ENCODE results near the gene CD109. TPM values are rescaled to one million over a fixed set of nuclear protein-coding genes. Genes with fewer than 3 reads are reported as not detected.

Gene CD109
- total RNA-seq, 4 donors from 2014 or later, result 7.9 to 27.0 (median 19.8) TPM

DNA sequence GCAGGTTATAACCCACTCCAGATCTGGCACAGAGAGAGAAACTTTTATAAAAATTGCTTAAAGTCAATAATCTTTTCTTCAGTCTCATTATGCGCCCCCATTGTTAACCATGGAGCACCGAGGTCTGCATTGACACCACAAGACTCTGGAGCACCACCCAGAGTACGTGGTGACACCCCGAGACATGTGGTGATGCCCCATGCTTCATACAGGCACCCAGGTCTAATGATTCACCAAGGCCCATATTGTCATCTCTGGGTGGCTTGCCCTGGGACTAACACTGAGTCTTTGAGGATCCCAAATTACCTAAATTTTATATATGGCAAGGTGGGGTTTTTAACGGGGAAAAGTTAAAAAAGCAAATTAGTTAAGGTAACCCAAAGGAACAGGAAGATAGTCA, 31.1 kb downstream of the CD109 start:
- WGBS, 2 donors (ENCODE audit: low coverage in 1 of 2), result 100% methylated on average over 3 of the region's 5 CpGs; no CpG with 5 or more reads in 1 of the 2 donors
- TF ChIP-seq, protein P1, sequence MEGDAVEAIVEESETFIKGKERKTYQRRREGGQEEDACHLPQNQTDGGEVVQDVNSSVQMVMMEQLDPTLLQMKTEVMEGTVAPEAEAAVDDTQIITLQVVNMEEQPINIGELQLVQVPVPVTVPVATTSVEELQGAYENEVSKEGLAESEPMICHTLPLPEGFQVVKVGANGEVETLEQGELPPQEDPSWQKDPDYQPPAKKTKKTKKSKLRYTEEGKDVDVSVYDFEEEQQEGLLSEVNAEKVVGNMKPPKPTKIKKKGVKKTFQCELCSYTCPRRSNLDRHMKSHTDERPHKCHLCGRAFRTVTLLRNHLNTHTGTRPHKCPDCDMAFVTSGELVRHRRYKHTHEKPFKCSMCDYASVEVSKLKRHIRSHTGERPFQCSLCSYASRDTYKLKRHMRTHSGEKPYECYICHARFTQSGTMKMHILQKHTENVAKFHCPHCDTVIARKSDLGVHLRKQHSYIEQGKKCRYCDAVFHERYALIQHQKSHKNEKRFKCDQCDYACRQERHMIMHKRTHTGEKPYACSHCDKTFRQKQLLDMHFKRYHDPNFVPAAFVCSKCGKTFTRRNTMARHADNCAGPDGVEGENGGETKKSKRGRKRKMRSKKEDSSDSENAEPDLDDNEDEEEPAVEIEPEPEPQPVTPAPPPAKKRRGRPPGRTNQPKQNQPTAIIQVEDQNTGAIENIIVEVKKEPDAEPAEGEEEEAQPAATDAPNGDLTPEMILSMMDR (IDR thresholded peaks at IDR 0.05), result no peak
- TF ChIP-seq POLR2AphosphoS5 (IDR thresholded peaks at IDR 0.05), result no peak
- no peak for TF ChIP-seq EP300 (IDR thresholded peaks at IDR 0.05)
- TF ChIP-seq POLR2A (IDR thresholded peaks at IDR 0.05), result no peak
- Histone ChIP-seq H3K36me3 (peaks cover 0 to 4% of the 10 kb centered on the region in 2 donors), H3K27me3 (no peaks in the 10 kb centered on the region), H3K27ac (no peak overlapping the region), H3K9me3 (no peaks in the 10 kb centered on the region), H3K4me1 (no peaks in the 10 kb centered on the region), H3K4me3 (no peak overlapping the region)
- no peak for ATAC-seq

DNA sequence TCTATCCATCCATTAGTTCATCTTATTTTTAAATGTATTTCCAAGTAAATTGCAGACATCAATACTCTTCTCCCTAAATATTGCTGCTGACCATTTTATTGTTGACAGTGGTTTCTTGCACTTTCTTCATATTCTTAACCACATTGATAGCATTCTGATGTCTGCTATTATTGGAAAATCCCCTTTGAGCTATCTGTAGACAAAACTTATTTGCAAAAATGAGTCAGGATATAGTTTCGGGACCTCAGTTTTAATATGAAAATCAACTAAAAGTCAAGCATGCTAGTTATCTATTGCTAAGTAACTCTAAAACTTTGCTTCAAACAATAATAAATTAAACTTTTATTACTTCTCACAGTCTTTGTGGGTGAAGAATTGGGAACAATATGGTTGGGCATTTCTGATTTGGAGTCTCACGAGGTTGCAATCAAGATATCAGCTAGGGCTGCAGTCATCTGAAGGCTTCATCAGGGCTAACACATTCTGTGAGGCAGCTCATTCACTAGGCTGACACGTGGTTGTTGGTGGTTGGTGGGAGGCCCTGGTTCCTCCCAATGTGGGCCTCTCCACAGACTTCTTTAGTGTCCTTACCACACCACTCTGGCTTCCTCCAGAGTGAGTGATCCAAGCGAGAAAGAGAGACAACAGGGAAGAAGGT, 32.7 kb downstream of the CD109 start:
- no peak for ATAC-seq

DNA sequence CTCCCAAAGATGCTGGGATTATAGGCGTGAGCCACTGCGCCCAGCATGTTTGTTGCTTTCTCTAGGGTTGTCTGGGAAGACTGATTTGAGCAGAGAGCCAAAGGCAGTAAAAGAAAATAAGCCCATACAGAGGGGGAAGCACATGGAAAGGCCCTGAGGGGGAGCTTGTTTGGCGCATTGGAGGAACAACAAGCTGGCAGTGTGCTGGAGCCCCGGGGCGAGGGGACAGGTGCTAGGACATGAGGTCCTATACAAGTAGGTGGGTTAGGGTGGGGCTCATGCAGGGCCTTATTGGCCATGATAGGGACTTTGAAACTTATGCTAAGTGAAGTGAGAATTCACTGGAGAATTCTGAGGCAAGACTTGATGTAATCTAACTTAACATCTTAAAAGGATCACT, 35.3 kb downstream of the CD109 start:
- Histone ChIP-seq H3K4me3 (no peak overlapping the region), H3K4me1 (no peaks in the 10 kb centered on the region), H3K9me3 (no peaks in the 10 kb centered on the region), H3K27me3 (no peaks in the 10 kb centered on the region), H3K27ac (no peak overlapping the region), H3K36me3 (peaks cover 0 to 4% of the 10 kb centered on the region in 2 donors)
- 93 to 97% methylated on average over 5 of the region's 5 CpGs for WGBS, 2 donors (ENCODE audit: low coverage in 1 of 2)
- no peak for TF ChIP-seq EP300 (IDR thresholded peaks at IDR 0.05)
- TF ChIP-seq POLR2A (IDR thresholded peaks at IDR 0.05), result no peak
- TF ChIP-seq, protein P1 (IDR thresholded peaks at IDR 0.05), result no peak
- ATAC-seq, result no peak

More for the DNA sequence above, 32.7 kb downstream of the CD109 start:
- Histone ChIP-seq H3K4me1 (no peaks in the 10 kb centered on the region), H3K36me3 (peaks cover 0 to 4% of the 10 kb centered on the region in 2 donors), H3K9me3 (no peaks in the 10 kb centered on the region), H3K27ac (no peak overlapping the region), H3K27me3 (no peaks in the 10 kb centered on the region), H3K4me3 (no peak overlapping the region)
- TF ChIP-seq POLR2A (IDR thresholded peaks at IDR 0.05) (no peak), POLR2AphosphoS5 (IDR thresholded peaks at IDR 0.05) (no peak)
- TF ChIP-seq, protein P1 (IDR thresholded peaks at IDR 0.05), result no peak
- WGBS, 2 donors (ENCODE audit: low coverage in 1 of 2), result 77 to 84% methylated on average over 3 to 4 of the region's 4 CpGs

DNA sequence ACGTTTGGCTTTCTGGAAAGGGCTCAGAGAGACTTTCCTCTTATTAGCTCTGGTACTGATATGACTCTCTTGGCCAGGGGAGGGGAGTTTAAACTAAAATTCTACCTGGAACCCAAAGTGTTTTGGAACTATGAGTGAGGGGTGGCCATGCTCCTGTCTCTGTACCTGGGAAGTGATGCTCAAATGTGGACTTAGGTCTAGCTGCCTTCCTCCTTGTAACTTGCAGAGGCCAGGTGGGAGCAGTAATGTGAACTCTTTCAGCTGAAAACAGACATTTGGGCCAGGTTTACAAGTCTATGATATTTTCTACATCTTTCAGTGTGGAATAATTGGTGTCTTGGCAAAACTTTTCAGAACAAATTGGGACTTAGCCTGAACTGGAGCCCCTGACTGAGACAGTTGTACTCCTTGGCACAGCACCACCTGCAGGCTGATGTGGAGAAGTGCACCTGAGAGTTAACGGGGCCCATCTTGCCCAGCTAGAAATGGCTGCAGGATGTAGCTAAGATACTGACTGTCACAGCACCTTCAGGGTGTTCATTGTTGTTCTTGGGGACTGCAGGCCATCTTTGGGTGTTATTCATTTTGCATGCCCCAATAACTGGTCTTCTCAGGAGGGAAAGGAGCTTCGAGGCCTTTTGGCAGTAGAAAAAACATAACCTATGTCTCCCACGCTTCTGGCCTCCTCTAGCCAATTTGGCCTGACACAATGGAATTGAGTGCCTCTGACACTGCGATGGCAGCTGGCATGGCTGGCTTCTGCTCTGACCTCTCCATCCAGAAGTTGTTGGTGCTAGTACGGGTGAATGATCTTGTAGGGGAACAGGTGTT, 37.1 kb downstream of the CD109 start:
- Histone ChIP-seq H3K4me3 (no peak overlapping the region), H3K4me1 (no peaks in the 10 kb centered on the region), H3K27ac (no peak overlapping the region), H3K27me3 (no peaks in the 10 kb centered on the region), H3K36me3 (peaks cover 0 to 4% of the 10 kb centered on the region in 2 donors), H3K9me3 (no peaks in the 10 kb centered on the region)
- TF ChIP-seq, protein P1 (IDR thresholded peaks at IDR 0.05), result peak; percentile 85 to 93 (median 90)
- no peak for TF ChIP-seq POLR2A (IDR thresholded peaks at IDR 0.05)
- 0 to 61% methylated on average over 1 to 4 of the region's 6 CpGs for WGBS, 2 donors (ENCODE audit: low coverage in 1 of 2)
- peak; percentile 75 for ATAC-seq

All from gastroesophageal sphincter (tissue), 4 donors.